Measurements from ENCODE around the gene MAFB.
A peak's percentile ranks its signal among the peaks of the same experiment; 100 is the strongest.

MAFB gene

GRCh38 chr20:40702504-40702903 is 13.5 kb upstream of the MAFB start:
- DNase-seq = no peak

- DNase-seq = no peak
These were observed 9.7 kb upstream of the MAFB start for GRCh38 chr20:40698744-40699143.

- DNase-seq = no peak
These were observed 9.2 kb upstream of the MAFB start for GRCh38 chr20:40698281-40698680.

GRCh38 chr20:40697541-40697940 is 8.5 kb upstream of the MAFB start:
- no peak for DNase-seq

GRCh38 chr20:40695214-40695613 is 6.2 kb upstream of the MAFB start:
- DNase-seq = no peak

GRCh38 chr20:40694246-40694645 is 5.2 kb upstream of the MAFB start:
- no peak for DNase-seq

GRCh38 chr20:40692240-40693011 is 3.4 kb upstream of the MAFB start:
- DNase-seq = no peak

- no peak for DNase-seq
These were observed 2.7 kb upstream of the MAFB start for GRCh38 chr20:40691566-40692239.

- DNase-seq = no peak
These were observed 2.0 kb upstream of the MAFB start for GRCh38 chr20:40690836-40691565.

- peak; percentile 89 for DNase-seq
These were observed 1.2 kb upstream of the MAFB start for GRCh38 chr20:40689943-40690835.

- DNase-seq = peak; percentile 15
These were observed 622 bp downstream of the MAFB start for GRCh38 chr20:40688129-40689099.

GRCh38 chr20:40687384-40688128 is 1.5 kb downstream of the MAFB start:
- DNase-seq = peak; percentile 15

GRCh38 chr20:40686893-40687292 is 2.1 kb downstream of the MAFB start:
- DNase-seq = no peak

- no peak for DNase-seq
These were observed 2.6 kb downstream of the MAFB start for GRCh38 chr20:40686434-40686882.

- DNase-seq = no peak
These were observed 3.7 kb downstream of the MAFB start for GRCh38 chr20:40685349-40685748.

- no peak for DNase-seq
These were observed 5.2 kb downstream of the MAFB start for GRCh38 chr20:40683894-40684268.

GRCh38 chr20:40683221-40683893 is 5.7 kb downstream of the MAFB start:
- peak; percentile 22 for DNase-seq

GRCh38 chr20:40682104-40682981 is 6.7 kb downstream of the MAFB start:
- DNase-seq = no peak

GRCh38 chr20:40681684-40682083 is 7.4 kb downstream of the MAFB start:
- DNase-seq = no peak
